GM12892 (cell line): ENCODE data around the gene ME2.
A peak's percentile ranks its signal among the peaks of the same experiment; 100 is the strongest.
"Not testable (repeated sequence)": the region's sequence is repeated elsewhere in the genome, so short reads cannot be mapped to it uniquely, and the experiment has no call there.

ENCODE experiments used
- DNase-seq: peaks from one replicate; pipeline ENCODE4 v3.0.0; 2011; ENCODE audit not compliant: insufficient read length
- FAIRE-seq: peaks from 2 replicates; lab custom pipeline; 2011; peaks lifted over from hg19 to GRCh38; lab: Jason Lieb, UNC
- POLR2A ChIP-seq: IDR thresholded peaks from 2 replicates; pipeline ENCODE4 v1.6.1; 2011; ENCODE audit warnings: low read depth, low read length, control low read depth
- POLR2AphosphoS5 ChIP-seq: IDR thresholded peaks from 2 replicates; pipeline ENCODE4 v1.6.1; 2011; ENCODE audit warnings: low read depth, low read length, control low read depth
- TAF1 ChIP-seq: IDR thresholded peaks from 2 replicates; pipeline ENCODE4 v1.6.1; 2011; ENCODE audit warnings: low read depth, mild to moderate bottlenecking, control low read depth, low read length, borderline replicate concordance

ME2 gene

DNA sequence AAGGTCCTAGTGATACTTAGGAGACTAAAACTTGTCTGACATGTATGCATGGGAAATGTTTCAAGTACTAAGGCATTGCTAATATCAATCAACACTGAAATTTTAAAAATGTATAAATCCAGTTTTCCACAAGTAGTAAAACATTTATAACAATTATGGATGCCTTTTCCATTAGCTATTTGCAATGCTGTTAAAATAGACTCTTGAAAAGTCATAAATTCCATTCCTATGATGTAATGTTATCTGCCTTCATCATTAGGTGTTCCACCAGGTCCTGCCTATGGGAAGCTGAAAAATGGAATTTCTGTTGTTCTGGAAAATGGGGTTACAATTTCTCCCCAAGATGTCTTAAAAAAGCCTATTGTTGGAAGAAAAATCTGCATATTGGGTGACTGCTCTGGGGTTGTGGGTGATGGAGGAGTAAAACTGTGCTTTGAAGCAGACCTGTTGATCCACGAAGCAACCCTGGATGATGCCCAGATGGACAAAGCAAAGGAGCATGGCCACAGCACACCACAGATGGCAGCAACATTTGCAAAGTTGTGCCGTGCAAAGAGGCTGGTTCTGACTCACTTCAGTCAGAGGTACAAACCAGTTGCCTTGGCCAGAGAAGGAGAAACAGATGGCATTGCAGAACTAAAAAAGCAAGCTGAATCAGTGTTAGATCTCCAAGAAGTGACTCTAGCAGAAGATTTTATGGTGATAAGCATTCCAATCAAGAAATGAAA is 107.6 kb downstream of the ME2 start:
- peak; percentile 33 for FAIRE-seq

GRCh38 chr18:50987261-50987660 is 108.3 kb downstream of the ME2 start:
- no peak for FAIRE-seq

More for the DNA sequence above, 107.6 kb downstream of the ME2 start:
- TF ChIP-seq POLR2AphosphoS5 (no peak), TAF1 (no peak), POLR2A (no peak)
- DNase-seq: no peak

DNA sequence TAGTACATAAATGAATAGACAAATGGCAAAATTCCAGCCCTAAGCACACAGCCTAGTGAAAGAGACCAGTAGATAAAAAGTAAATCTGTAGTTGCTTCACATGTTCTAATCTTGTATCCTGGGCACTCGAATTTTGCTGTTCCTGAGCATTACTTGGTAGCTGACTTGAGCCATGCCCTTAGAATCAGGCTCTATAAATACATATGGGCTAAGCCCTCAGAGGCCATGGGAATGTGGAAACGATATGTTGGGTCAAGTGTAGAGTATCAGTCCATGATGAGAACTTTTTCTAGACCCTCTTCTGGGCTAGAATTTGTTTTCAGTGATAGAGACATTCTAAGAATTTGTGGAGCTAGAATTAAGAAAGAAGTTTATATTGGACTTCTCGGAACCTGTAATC is 110.8 kb downstream of the ME2 start:
- FAIRE-seq (no peak), DNase-seq (no peak)
- TF ChIP-seq POLR2AphosphoS5 (no peak), TAF1 (no peak), POLR2A (no peak)

More at GRCh38 chr18:50987261-50987660, 108.3 kb downstream of the ME2 start:
- TF ChIP-seq POLR2AphosphoS5: no peak
- TF ChIP-seq TAF1: no peak
- no peak for DNase-seq

DNA sequence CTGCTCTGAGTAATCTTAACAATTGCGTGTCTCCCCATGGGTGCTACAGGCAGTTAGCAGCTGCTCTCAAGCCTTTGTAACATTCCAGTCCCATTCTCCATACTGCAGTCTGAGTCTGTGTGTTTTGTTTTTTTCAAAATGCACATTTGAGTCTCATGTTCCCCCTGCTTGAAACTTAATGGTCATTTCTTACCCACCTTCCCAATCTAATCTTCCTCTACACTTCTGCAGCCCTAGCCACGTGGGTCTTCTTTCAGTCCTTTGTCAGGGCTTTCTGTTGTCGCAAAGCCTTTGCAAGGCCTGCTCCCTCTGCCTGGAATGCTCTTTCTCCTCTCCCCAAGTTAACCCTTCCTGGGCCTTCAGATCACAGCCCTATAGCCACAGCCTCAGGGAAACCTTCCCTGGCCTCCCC is 113.4 kb downstream of the ME2 start:
- TF ChIP-seq POLR2AphosphoS5 (no peak), POLR2A (no peak), TAF1 (no peak)
- DNase-seq: no peak
- FAIRE-seq: no peak

GRCh38 chr18:50994031-50994430 is 115.1 kb downstream of the ME2 start:
- no peak for TF ChIP-seq TAF1
- no peak for TF ChIP-seq POLR2A
- TF ChIP-seq POLR2AphosphoS5: no peak
- DNase-seq: no peak
- peak; percentile 5 for FAIRE-seq

DNA sequence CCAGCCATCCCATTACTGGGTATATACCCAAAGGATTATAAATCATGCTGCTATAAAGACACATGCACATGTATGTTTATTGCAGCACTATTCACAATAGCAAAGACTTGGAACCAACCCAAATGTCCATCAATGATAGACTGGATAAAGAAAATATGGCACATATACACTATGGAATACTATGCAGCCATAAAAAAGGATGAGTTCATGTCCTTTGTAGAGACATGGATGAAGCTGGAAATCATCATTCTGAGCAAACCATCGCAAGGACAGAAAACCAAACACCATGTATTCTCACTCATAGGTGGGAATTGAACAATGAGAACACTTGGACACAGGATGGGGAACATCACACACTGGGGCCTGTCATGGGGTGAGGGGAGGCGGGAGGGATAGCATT is 124.3 kb downstream of the ME2 start:
- FAIRE-seq, DNase-seq: not testable (repeated sequence)
